Lower lobe of right lung (tissue), 2 donors: Measurements from ENCODE around the gene DRAM2. TPM values are rescaled to one million over a fixed set of nuclear protein-coding genes. Genes with fewer than 3 reads are reported as not detected.

ENCODE experiments used
- ATAC-seq, 2 donors: fragments of 200-7000 bp; cut with Tn5 transposase; one replicate each; pipeline ENCODE4 v1.9.1; 2020 to 2022; ENCODE audit warnings: mild to moderate bottlenecking in 2 of 2, moderate library complexity in 2 of 2
- DNase-seq: peaks from one replicate; pipeline ENCODE4 v3.0.0-alpha.2; 2020
- H3K27ac ChIP-seq: fragments of 200-600 bp; one replicate; pipeline ENCODE4 v1.8.0; 2022
- H3K27me3 ChIP-seq: fragments of 200-600 bp; one replicate; pipeline ENCODE4 v1.8.0; 2022; ENCODE audit warnings: low read depth
- H3K36me3 ChIP-seq: fragments of 200-600 bp; one replicate; pipeline ENCODE4 v1.8.0; 2022; ENCODE audit warnings: mild to moderate bottlenecking
- H3K4me1 ChIP-seq: fragments of 200-600 bp; one replicate; pipeline ENCODE4 v1.8.0; 2022
- H3K4me3 ChIP-seq: fragments of 200-600 bp; one replicate; pipeline ENCODE4 v1.8.0; 2022; ENCODE audit warnings: mild to moderate bottlenecking
- H3K9me3 ChIP-seq: fragments of 200-600 bp; one replicate; pipeline ENCODE4 v1.8.0; 2022
- CTCF ChIP-seq: fragments of 200-600 bp; IDR thresholded peaks from one replicate; pipeline ENCODE4 v1.8.0; 2022; ENCODE audit warnings: antibody characterized with exemption, mild to moderate bottlenecking
- intact Hi-C: fragments of 100-400 bp; cut with DNase I; formaldehyde crosslinking; loops from one replicate; pipeline ENCODE4 v1.11.0; 2022
- total RNA-seq: library from RNA; stranded (reverse); fragmentation: NEBNext Ultra II Directional; extraction: Animal tissue kit (Norgen Biotek cat#: 25700); gene quantifications from one replicate; pipeline ENCODE4 v1.2.1, GENCODE V29; 2021
- donor health status: DM: no; HTN: yes; CAD: no; lungs with severe emphysema.

Gene DRAM2
- total RNA-seq, 1 donor from 2014 or later: 73.9 TPM

GRCh38 chr1:111176678-111177077 lies 36.8 kb upstream of the DRAM2 start:
- H3K27ac ChIP-seq: no peak overlapping the region
- no peak for DNase-seq
- no peaks in the 10 kb centered on the region for H3K27me3 ChIP-seq
- no peak overlapping the region for H3K4me3 ChIP-seq
- H3K4me1 ChIP-seq: no peaks in the 10 kb centered on the region
- peaks cover 68% of the 10 kb centered on the region for H3K36me3 ChIP-seq
- intact Hi-C loops: no loop called here
- ATAC-seq: no peak
- no peaks in the 10 kb centered on the region for H3K9me3 ChIP-seq
- no peak for TF ChIP-seq CTCF

- Histone ChIP-seq H3K4me1 (no peaks in the 10 kb centered on the region), H3K4me3 (no peak overlapping the region), H3K36me3 (peaks cover 70% of the 10 kb centered on the region), H3K27me3 (no peaks in the 10 kb centered on the region), H3K9me3 (no peaks in the 10 kb centered on the region), H3K27ac (no peak overlapping the region)
- no peak for DNase-seq
- ATAC-seq: no peak
- TF ChIP-seq CTCF: no peak
- intact Hi-C loops: no loop called here
Observed at GRCh38 chr1:111175349-111175748, 35.5 kb upstream of the DRAM2 start.

GRCh38 chr1:111174070-111174469 lies 34.2 kb upstream of the DRAM2 start:
- no peak overlapping the region for H3K4me3 ChIP-seq
- no peak for DNase-seq
- intact Hi-C loops: no loop called here
- no peak overlapping the region for H3K27ac ChIP-seq
- no peak for TF ChIP-seq CTCF
- no peaks in the 10 kb centered on the region for H3K9me3 ChIP-seq
- no peak for ATAC-seq
- H3K27me3 ChIP-seq: no peaks in the 10 kb centered on the region
- peaks cover 73% of the 10 kb centered on the region for H3K36me3 ChIP-seq
- no peaks in the 10 kb centered on the region for H3K4me1 ChIP-seq

GRCh38 chr1:111172463-111172862 lies 32.6 kb upstream of the DRAM2 start:
- TF ChIP-seq CTCF: no peak
- Histone ChIP-seq H3K4me1 (no peaks in the 10 kb centered on the region), H3K9me3 (no peaks in the 10 kb centered on the region), H3K27me3 (no peaks in the 10 kb centered on the region), H3K4me3 (no peak overlapping the region), H3K27ac (no peak overlapping the region), H3K36me3 (peaks cover 81% of the 10 kb centered on the region)
- DNase-seq: no peak
- no peak for ATAC-seq
- intact Hi-C loops: no loop called here

- ATAC-seq: no peak
- no peak for TF ChIP-seq CTCF
- Histone ChIP-seq H3K36me3 (peaks cover 73% of the 10 kb centered on the region), H3K27me3 (no peaks in the 10 kb centered on the region), H3K4me3 (no peak overlapping the region), H3K27ac (no peak overlapping the region), H3K9me3 (no peaks in the 10 kb centered on the region), H3K4me1 (peaks cover 7% of the 10 kb centered on the region)
- DNase-seq: no peak
- intact Hi-C loops: no loop called here
Observed at GRCh38 chr1:111164151-111164550, 24.3 kb upstream of the DRAM2 start.

- ATAC-seq: no peak
- no peak for DNase-seq
- intact Hi-C loops: no loop called here
- Histone ChIP-seq H3K9me3 (no peaks in the 10 kb centered on the region), H3K36me3 (peaks cover 65% of the 10 kb centered on the region), H3K4me3 (no peak overlapping the region), H3K4me1 (peaks cover 7% of the 10 kb centered on the region), H3K27me3 (no peaks in the 10 kb centered on the region), H3K27ac (no peak overlapping the region)
- no peak for TF ChIP-seq CTCF
Observed at GRCh38 chr1:111163363-111163762, 23.5 kb upstream of the DRAM2 start.
